Measurements from ENCODE around the gene TVP23A.

The TVP23A gene

GRCh38 chr16:10840703-10841102 lies 22.1 kb upstream of the TVP23A start:
- no peaks in the 10 kb centered on the region for H3K4me1 ChIP-seq (ENCODE audit: insufficient read depth, low read length)
- DNase-seq (no peak), ATAC-seq (ENCODE audit: insufficient read depth, low read depth) (no peak)
- H3K9ac ChIP-seq (ENCODE audit: low read depth, low read length) = no peak overlapping the region
- no peak overlapping the region for H3K4me3 ChIP-seq (ENCODE audit: low read depth in 1 of 2, low read length in 2 of 2)
- no peaks in the 10 kb centered on the region for H4K20me1 ChIP-seq (ENCODE audit: insufficient read depth, low read length)
- peaks cover 10% of the 10 kb centered on the region for H3K27me3 ChIP-seq (ENCODE audit: insufficient read depth, low read length, poor library complexity)
- no peak overlapping the region for H2AFZ ChIP-seq (ENCODE audit: low read depth, low read length)
- H3K4me2 ChIP-seq (ENCODE audit: insufficient read depth, low read length) = no peak overlapping the region
- H3K36me3 ChIP-seq (ENCODE audit: insufficient read depth, low read length) = no peaks in the 10 kb centered on the region
- no peaks in the 10 kb centered on the region for H3K9me3 ChIP-seq (ENCODE audit: insufficient read depth, low read length, severe bottlenecking)
- H3K79me2 ChIP-seq (ENCODE audit: insufficient read depth, low read length) = no peaks in the 10 kb centered on the region
- TF ChIP-seq, protein P1, sequence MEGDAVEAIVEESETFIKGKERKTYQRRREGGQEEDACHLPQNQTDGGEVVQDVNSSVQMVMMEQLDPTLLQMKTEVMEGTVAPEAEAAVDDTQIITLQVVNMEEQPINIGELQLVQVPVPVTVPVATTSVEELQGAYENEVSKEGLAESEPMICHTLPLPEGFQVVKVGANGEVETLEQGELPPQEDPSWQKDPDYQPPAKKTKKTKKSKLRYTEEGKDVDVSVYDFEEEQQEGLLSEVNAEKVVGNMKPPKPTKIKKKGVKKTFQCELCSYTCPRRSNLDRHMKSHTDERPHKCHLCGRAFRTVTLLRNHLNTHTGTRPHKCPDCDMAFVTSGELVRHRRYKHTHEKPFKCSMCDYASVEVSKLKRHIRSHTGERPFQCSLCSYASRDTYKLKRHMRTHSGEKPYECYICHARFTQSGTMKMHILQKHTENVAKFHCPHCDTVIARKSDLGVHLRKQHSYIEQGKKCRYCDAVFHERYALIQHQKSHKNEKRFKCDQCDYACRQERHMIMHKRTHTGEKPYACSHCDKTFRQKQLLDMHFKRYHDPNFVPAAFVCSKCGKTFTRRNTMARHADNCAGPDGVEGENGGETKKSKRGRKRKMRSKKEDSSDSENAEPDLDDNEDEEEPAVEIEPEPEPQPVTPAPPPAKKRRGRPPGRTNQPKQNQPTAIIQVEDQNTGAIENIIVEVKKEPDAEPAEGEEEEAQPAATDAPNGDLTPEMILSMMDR (IDR thresholded peaks at IDR 0.05; ENCODE audit: borderline replicate concordance, extremely low read depth, low read length, poor library complexity, severe bottlenecking) = no peak
- no peak for TF ChIP-seq EZH2 (IDR thresholded peaks at IDR 0.05; ENCODE audit: borderline replicate concordance, low read depth, low read length, severe bottlenecking)
- H3K27ac ChIP-seq (ENCODE audit: low read length) = no peak overlapping the region

DNA sequence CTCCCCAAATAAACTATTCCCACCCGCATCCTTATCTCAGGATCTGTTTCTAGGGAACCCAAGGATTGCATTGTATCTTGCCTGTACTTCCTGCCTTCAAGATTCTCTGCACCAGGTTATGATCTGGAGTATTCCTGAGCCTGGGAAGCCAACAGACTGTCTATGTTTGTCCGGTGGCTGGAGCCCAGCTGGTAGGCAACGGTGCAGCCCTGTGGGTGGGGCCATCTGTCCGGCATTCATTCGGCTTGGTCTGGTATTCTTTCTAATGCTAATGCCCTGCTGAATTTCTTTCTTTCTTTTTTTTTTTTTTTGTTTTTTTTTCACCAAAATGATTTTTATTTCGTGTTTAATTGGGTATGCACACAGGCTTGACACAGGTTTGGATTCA lies 20.7 kb upstream of the TVP23A start:
- H3K27me3 ChIP-seq (ENCODE audit: insufficient read depth, low read length, poor library complexity) = peaks cover 6% of the 10 kb centered on the region
- H3K36me3 ChIP-seq (ENCODE audit: insufficient read depth, low read length) = no peaks in the 10 kb centered on the region
- H3K9ac ChIP-seq (ENCODE audit: low read depth, low read length) = no peak overlapping the region
- no peak overlapping the region for H3K27ac ChIP-seq (ENCODE audit: low read length)
- no peaks in the 10 kb centered on the region for H3K9me3 ChIP-seq (ENCODE audit: insufficient read depth, low read length, severe bottlenecking)
- ATAC-seq (ENCODE audit: insufficient read depth, low read depth) (no peak), DNase-seq (no peak)
- no peak overlapping the region for H3K4me3 ChIP-seq (ENCODE audit: low read depth in 1 of 2, low read length in 2 of 2)
- H2AFZ ChIP-seq (ENCODE audit: low read depth, low read length) = no peak overlapping the region
- no peaks in the 10 kb centered on the region for H4K20me1 ChIP-seq (ENCODE audit: insufficient read depth, low read length)
- H3K4me1 ChIP-seq (ENCODE audit: insufficient read depth, low read length) = no peaks in the 10 kb centered on the region
- no peak overlapping the region for H3K4me2 ChIP-seq (ENCODE audit: insufficient read depth, low read length)
- no peaks in the 10 kb centered on the region for H3K79me2 ChIP-seq (ENCODE audit: insufficient read depth, low read length)
- no peak for TF ChIP-seq EZH2 (IDR thresholded peaks at IDR 0.05; ENCODE audit: borderline replicate concordance, low read depth, low read length, severe bottlenecking)
- TF ChIP-seq, protein P1 (IDR thresholded peaks at IDR 0.05; ENCODE audit: borderline replicate concordance, extremely low read depth, low read length, poor library complexity, severe bottlenecking) = no peak

DNA sequence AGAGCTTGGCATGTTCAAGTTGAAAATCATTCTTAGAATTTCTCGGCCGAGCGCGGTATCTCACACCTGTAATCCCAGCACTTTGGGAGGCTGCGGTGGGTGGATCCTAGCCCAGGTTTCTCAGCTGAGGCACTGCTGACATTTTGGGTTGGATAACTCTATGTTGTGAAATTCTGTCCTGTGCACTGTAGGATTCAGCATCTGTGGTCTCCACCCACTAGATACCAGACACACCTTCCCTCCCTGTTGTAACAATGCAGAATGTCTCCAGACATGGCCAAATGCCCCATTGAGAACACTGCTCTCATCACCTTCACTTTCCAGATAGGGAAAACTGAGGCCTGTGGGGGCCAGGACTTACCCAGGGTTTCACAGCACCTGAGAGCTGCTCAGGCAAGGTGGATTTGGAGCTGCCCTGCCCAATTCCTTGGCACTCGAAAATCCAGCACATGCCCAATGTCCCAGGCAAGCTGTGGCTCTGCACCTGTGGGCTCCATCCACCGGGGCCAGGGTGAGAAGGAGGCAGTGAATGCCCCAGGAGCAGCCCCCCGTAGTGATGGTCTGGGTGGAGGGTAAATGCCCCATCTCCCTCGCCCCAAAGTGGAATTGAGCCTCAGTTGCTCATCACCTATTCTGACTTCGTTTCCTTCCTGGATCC lies 20.2 kb upstream of the TVP23A start:
- Histone ChIP-seq H4K20me1 (ENCODE audit: insufficient read depth, low read length) (no peaks in the 10 kb centered on the region), H3K4me2 (ENCODE audit: insufficient read depth, low read length) (no peak overlapping the region), H2AFZ (ENCODE audit: low read depth, low read length) (no peak overlapping the region), H3K27ac (ENCODE audit: low read length) (no peak overlapping the region), H3K79me2 (ENCODE audit: insufficient read depth, low read length) (no peaks in the 10 kb centered on the region), H3K27me3 (ENCODE audit: insufficient read depth, low read length, poor library complexity) (peaks cover 6% of the 10 kb centered on the region), H3K4me3 (ENCODE audit: low read depth in 1 of 2, low read length in 2 of 2) (no peak overlapping the region), H3K4me1 (ENCODE audit: insufficient read depth, low read length) (no peaks in the 10 kb centered on the region), H3K9ac (ENCODE audit: low read depth, low read length) (no peak overlapping the region), H3K36me3 (ENCODE audit: insufficient read depth, low read length) (no peaks in the 10 kb centered on the region), H3K9me3 (ENCODE audit: insufficient read depth, low read length, severe bottlenecking) (no peaks in the 10 kb centered on the region)
- ATAC-seq (ENCODE audit: insufficient read depth, low read depth) (no peak), DNase-seq (no peak)
- no peak for TF ChIP-seq EZH2 (IDR thresholded peaks at IDR 0.05; ENCODE audit: borderline replicate concordance, low read depth, low read length, severe bottlenecking)
- TF ChIP-seq, protein P1 (IDR thresholded peaks at IDR 0.05; ENCODE audit: borderline replicate concordance, extremely low read depth, low read length, poor library complexity, severe bottlenecking) = no peak

Data from DND-41 (cell line).